ENCODE measurements around the gene CCSER1.

The CCSER1 gene

GRCh38 chr4:90421161-90421560, 294.0 kb downstream of the CCSER1 start:
- Histone ChIP-seq H3K9me3 (no peaks in the 10 kb centered on the region), H3K4me3 (ENCODE audit: low read depth, low read length) (no peak overlapping the region), H3K27me3 (no peaks in the 10 kb centered on the region), H3K36me3 (no peaks in the 10 kb centered on the region), H3K4me1 (no peaks in the 10 kb centered on the region)
- DNase-seq: no peak
- no peak for TF ChIP-seq CTCF (IDR thresholded peaks at IDR 0.05; ENCODE audit: low read depth, low read length)

- Histone ChIP-seq H3K27me3 (no peaks in the 10 kb centered on the region), H3K9me3 (no peaks in the 10 kb centered on the region), H3K4me3 (ENCODE audit: low read depth, low read length) (no peak overlapping the region), H3K36me3 (no peaks in the 10 kb centered on the region), H3K4me1 (no peaks in the 10 kb centered on the region)
- no peak for TF ChIP-seq CTCF (IDR thresholded peaks at IDR 0.05; ENCODE audit: low read depth, low read length)
- no peak for DNase-seq
Observed at GRCh38 chr4:90425893-90426292, 298.7 kb downstream of the CCSER1 start.

- Histone ChIP-seq H3K9me3 (no peaks in the 10 kb centered on the region), H3K36me3 (no peaks in the 10 kb centered on the region), H3K4me3 (ENCODE audit: low read depth, low read length) (no peak overlapping the region), H3K4me1 (no peaks in the 10 kb centered on the region), H3K27me3 (no peaks in the 10 kb centered on the region)
- TF ChIP-seq CTCF (IDR thresholded peaks at IDR 0.05; ENCODE audit: low read depth, low read length): no peak
- DNase-seq: no peak
Observed at GRCh38 chr4:90438522-90438921, 311.3 kb downstream of the CCSER1 start.

- H3K9me3 ChIP-seq: no peaks in the 10 kb centered on the region
- no peaks in the 10 kb centered on the region for H3K4me1 ChIP-seq
- DNase-seq: no peak
- H3K4me3 ChIP-seq (ENCODE audit: low read depth, low read length): no peak overlapping the region
- no peak for TF ChIP-seq CTCF (IDR thresholded peaks at IDR 0.05; ENCODE audit: low read depth, low read length)
- H3K36me3 ChIP-seq: no peaks in the 10 kb centered on the region
- H3K27me3 ChIP-seq: no peaks in the 10 kb centered on the region
Observed at GRCh38 chr4:90441770-90442169, 314.6 kb downstream of the CCSER1 start.

- H3K4me3 ChIP-seq (ENCODE audit: low read depth, low read length): no peak overlapping the region
- TF ChIP-seq CTCF (IDR thresholded peaks at IDR 0.05; ENCODE audit: low read depth, low read length): no peak
- DNase-seq: no peak
- no peaks in the 10 kb centered on the region for H3K9me3 ChIP-seq
- H3K27me3 ChIP-seq: no peaks in the 10 kb centered on the region
- no peaks in the 10 kb centered on the region for H3K4me1 ChIP-seq
- H3K36me3 ChIP-seq: no peaks in the 10 kb centered on the region
Observed at GRCh38 chr4:90442619-90443018, 315.4 kb downstream of the CCSER1 start.

GRCh38 chr4:90443231-90443630, 316.0 kb downstream of the CCSER1 start:
- Histone ChIP-seq H3K36me3 (no peaks in the 10 kb centered on the region), H3K27me3 (no peaks in the 10 kb centered on the region), H3K4me1 (no peaks in the 10 kb centered on the region), H3K4me3 (ENCODE audit: low read depth, low read length) (no peak overlapping the region), H3K9me3 (no peaks in the 10 kb centered on the region)
- TF ChIP-seq CTCF (IDR thresholded peaks at IDR 0.05; ENCODE audit: low read depth, low read length): no peak
- no peak for DNase-seq

Measured in BE2C (cell line).